Measurements from ENCODE around the gene DTL. TPM values are rescaled to one million over a fixed set of nuclear protein-coding genes. Genes with fewer than 3 reads are reported as not detected.

DTL gene
- total RNA-seq, 1 experiment from 2014 or later, result 26.7 TPM

DNA sequence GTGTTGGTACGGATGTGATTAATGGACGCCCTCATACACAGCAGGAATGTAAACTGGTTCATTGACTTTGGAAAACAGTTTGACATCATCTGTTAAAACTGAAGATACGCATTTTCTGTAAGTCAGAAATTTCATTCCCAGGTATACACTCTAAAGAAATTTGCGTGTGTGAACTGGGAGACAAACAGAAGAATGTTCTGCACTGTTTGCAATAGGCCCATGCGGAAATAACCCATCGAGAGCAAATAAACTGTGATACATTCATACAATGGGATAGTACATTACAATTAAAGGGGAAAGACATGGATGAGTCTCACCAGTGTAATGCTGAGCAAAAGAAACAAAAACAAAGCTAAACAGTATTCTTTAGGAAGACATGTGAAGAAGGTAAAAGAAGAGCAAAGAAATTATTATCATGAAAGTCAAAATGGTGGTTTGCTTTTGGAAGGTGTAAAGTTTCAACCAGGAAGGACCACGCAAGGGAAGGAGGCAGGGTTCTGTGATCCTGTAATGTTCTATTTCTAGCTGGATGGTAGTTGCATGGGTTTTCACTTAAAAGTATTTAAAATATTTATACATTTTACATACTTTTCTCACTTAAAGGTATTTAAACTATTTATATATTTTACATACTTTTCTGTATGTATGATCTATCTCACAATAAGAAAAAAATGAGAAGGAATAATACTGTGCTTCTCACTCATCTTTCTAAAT, 30.5 kb upstream of the DTL start:
- no TSS peak for BruUV-seq (replicated peaks)

DNA sequence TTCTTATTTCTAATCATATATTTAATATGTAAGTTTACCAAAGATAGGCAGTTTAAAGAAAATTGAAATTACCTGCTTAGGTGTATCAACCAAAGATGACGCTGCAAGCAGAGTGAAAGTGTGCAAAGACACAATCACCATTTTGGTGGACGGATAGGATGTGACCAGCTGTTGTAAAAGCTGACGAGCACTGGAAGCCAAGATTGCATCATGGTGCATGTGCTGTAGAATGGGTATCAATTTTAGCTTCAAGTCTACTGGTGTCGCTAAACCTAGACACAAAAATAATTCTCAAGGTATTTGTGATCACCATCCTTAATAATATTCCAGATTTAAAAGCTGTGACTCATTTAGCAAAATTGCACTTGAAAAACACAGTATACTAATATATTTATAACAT, 28.4 kb upstream of the DTL start:
- BruUV-seq (replicated peaks), result no TSS peak

More for the DNA sequence above, 30.5 kb upstream of the DTL start:
- peaks cover 3% of the 10 kb centered on the region; the same call in 1 of the 2 replicates for H3K4me1 ChIP-seq (ENCODE audit: control insufficient read depth, insufficient read depth, low read length)
- ChIA-PET CTCF (no interaction called here), POLR2A (no interaction called here)
- no peaks in the 10 kb centered on the region for H3K9me3 ChIP-seq (ENCODE audit: control insufficient read depth, insufficient read depth, low read depth, low read length)
- no peak overlapping the region for H3K27ac ChIP-seq (ENCODE audit: low read length)
- intact Hi-C loops (cut with micrococcal nuclease; ENCODE audit: unreplicated experiment) (no loop called here), in situ Hi-C loops (cut with HindIII; ENCODE audit: low pct_unique_long_range_greater_than_20kb, low sequenced_read_pairs) (no loop called here)
- no peak overlapping the region for H3K4me3 ChIP-seq (ENCODE audit: low read depth in 2 of 2, low read length in 2 of 2)
- no peak for TF ChIP-seq SIN3A (IDR thresholded peaks at IDR 0.05; ENCODE audit: borderline replicate concordance, insufficient read depth, low read depth, low read length)
- no peak for TF ChIP-seq POLR2AphosphoS5 (IDR thresholded peaks at IDR 0.05; ENCODE audit: low read depth, low read length)
- no peak for TF ChIP-seq TCF7L2 (IDR thresholded peaks at IDR 0.05; ENCODE audit: low read depth, low read length)
- TF ChIP-seq, protein P1, sequence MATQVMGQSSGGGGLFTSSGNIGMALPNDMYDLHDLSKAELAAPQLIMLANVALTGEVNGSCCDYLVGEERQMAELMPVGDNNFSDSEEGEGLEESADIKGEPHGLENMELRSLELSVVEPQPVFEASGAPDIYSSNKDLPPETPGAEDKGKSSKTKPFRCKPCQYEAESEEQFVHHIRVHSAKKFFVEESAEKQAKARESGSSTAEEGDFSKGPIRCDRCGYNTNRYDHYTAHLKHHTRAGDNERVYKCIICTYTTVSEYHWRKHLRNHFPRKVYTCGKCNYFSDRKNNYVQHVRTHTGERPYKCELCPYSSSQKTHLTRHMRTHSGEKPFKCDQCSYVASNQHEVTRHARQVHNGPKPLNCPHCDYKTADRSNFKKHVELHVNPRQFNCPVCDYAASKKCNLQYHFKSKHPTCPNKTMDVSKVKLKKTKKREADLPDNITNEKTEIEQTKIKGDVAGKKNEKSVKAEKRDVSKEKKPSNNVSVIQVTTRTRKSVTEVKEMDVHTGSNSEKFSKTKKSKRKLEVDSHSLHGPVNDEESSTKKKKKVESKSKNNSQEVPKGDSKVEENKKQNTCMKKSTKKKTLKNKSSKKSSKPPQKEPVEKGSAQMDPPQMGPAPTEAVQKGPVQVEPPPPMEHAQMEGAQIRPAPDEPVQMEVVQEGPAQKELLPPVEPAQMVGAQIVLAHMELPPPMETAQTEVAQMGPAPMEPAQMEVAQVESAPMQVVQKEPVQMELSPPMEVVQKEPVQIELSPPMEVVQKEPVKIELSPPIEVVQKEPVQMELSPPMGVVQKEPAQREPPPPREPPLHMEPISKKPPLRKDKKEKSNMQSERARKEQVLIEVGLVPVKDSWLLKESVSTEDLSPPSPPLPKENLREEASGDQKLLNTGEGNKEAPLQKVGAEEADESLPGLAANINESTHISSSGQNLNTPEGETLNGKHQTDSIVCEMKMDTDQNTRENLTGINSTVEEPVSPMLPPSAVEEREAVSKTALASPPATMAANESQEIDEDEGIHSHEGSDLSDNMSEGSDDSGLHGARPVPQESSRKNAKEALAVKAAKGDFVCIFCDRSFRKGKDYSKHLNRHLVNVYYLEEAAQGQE (IDR thresholded peaks at IDR 0.05; ENCODE audit: insufficient read depth in 1 of 2, low read depth in 2 of 2, low read length in 1 of 2), result no peak
- TF ChIP-seq, protein P2, sequence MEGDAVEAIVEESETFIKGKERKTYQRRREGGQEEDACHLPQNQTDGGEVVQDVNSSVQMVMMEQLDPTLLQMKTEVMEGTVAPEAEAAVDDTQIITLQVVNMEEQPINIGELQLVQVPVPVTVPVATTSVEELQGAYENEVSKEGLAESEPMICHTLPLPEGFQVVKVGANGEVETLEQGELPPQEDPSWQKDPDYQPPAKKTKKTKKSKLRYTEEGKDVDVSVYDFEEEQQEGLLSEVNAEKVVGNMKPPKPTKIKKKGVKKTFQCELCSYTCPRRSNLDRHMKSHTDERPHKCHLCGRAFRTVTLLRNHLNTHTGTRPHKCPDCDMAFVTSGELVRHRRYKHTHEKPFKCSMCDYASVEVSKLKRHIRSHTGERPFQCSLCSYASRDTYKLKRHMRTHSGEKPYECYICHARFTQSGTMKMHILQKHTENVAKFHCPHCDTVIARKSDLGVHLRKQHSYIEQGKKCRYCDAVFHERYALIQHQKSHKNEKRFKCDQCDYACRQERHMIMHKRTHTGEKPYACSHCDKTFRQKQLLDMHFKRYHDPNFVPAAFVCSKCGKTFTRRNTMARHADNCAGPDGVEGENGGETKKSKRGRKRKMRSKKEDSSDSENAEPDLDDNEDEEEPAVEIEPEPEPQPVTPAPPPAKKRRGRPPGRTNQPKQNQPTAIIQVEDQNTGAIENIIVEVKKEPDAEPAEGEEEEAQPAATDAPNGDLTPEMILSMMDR (IDR thresholded peaks at IDR 0.05), result no peak
- H3K36me3 ChIP-seq (ENCODE audit: control insufficient read depth, insufficient read depth, low read length), result peaks cover 23% of the 10 kb centered on the region
- no peaks in the 10 kb centered on the region for H3K27me3 ChIP-seq (ENCODE audit: control insufficient read depth, insufficient read depth, low read length)
- no peak for DNase-seq (ENCODE audit: low read depth, low spot score)
- ATAC-seq, result no peak

More for the DNA sequence above, 28.4 kb upstream of the DTL start:
- POLR2A ChIA-PET, result no interaction called here
- no peaks in the 10 kb centered on the region for H3K9me3 ChIP-seq (ENCODE audit: control insufficient read depth, insufficient read depth, low read depth, low read length)
- H3K27ac ChIP-seq (ENCODE audit: low read length), result no peak overlapping the region
- no peak overlapping the region for H3K4me3 ChIP-seq (ENCODE audit: low read depth in 2 of 2, low read length in 2 of 2)
- no peaks in the 10 kb centered on the region for H3K27me3 ChIP-seq (ENCODE audit: control insufficient read depth, insufficient read depth, low read length)
- peaks cover 29% of the 10 kb centered on the region for H3K36me3 ChIP-seq (ENCODE audit: control insufficient read depth, insufficient read depth, low read length)
- TF ChIP-seq, protein P2 (IDR thresholded peaks at IDR 0.05), result no peak
- TF ChIP-seq, protein P1 (IDR thresholded peaks at IDR 0.05; ENCODE audit: insufficient read depth in 1 of 2, low read depth in 2 of 2, low read length in 1 of 2), result no peak
- no peak for TF ChIP-seq TCF7L2 (IDR thresholded peaks at IDR 0.05; ENCODE audit: low read depth, low read length)
- peaks cover 3% of the 10 kb centered on the region; the same call in 1 of the 2 replicates for H3K4me1 ChIP-seq (ENCODE audit: control insufficient read depth, insufficient read depth, low read length)
- CTCF ChIA-PET, result no interaction called here
- intact Hi-C loops (cut with micrococcal nuclease; ENCODE audit: unreplicated experiment) (no loop called here), in situ Hi-C loops (cut with HindIII; ENCODE audit: low pct_unique_long_range_greater_than_20kb, low sequenced_read_pairs) (no loop called here)
- no peak for DNase-seq (ENCODE audit: low read depth, low spot score)
- no peak for ATAC-seq
